Kidney (tissue), 14 donors: Measurements from ENCODE around the gene RBBP9. TPM values are rescaled to one million over a fixed set of nuclear protein-coding genes. Genes with fewer than 3 reads are reported as not detected.
A peak's percentile ranks its signal among the peaks of the same experiment; 100 is the strongest.

ENCODE experiments used
- DNase-seq, 5 donors: peaks; one replicate each; pipeline ENCODE4 v3.0.0-alpha.2; 2013 to 2020
- FAIRE-seq: peaks from 2 replicates; lab custom pipeline; 2012; peaks lifted over from hg19 to GRCh38; lab: Jason Lieb, UNC
- H3K27ac ChIP-seq, 2 donors: one replicate each; pipeline ENCODE4 v1.7.0; 2013; ENCODE audit warnings: low read depth in 2 of 2, low read length in 2 of 2, inconsistent platforms in 1 of 2
- H3K27me3 ChIP-seq: one replicate; pipeline ENCODE4 v1.7.1; 2013; ENCODE audit warnings: low read length, inconsistent platforms; ENCODE audit not compliant: control insufficient read depth, insufficient read depth
- H3K36me3 ChIP-seq, 3 donors: one replicate each; pipeline versions ENCODE4 v1.7.0 to v1.7.1; 2013; ENCODE audit warnings: low read length in 3 of 3, control low read depth in 1 of 3, inconsistent platforms in 1 of 3; ENCODE audit not compliant: insufficient read depth in 3 of 3, control insufficient read depth in 2 of 3
- H3K4me1 ChIP-seq, 3 donors: one replicate each; pipeline versions ENCODE4 v1.7.0 to v1.7.1; 2013; ENCODE audit warnings: low read length in 3 of 3, inconsistent platforms in 1 of 3, low read depth in 1 of 3; ENCODE audit not compliant: control insufficient read depth in 2 of 3, insufficient read depth in 2 of 3
- H3K4me3 ChIP-seq, 3 donors: one replicate each; pipeline versions ENCODE4 v1.7.0 to v1.8.1; 2013; ENCODE audit warnings: low read length in 3 of 3, control low read depth in 1 of 3, inconsistent platforms in 1 of 3
- H3K9ac ChIP-seq, 3 donors: one replicate each; pipeline versions ENCODE4 v1.7.0 to v1.7.1; 2013; ENCODE audit warnings: low read length in 3 of 3, control low read depth in 1 of 3, inconsistent platforms in 1 of 3
- H3K9me3 ChIP-seq, 3 donors: one replicate each; pipeline versions ENCODE4 v1.7.0 to v1.7.1; 2013; ENCODE audit warnings: low read length in 3 of 3, control low read depth in 1 of 3, inconsistent platforms in 1 of 3; ENCODE audit not compliant: control insufficient read depth in 2 of 3, insufficient read depth in 1 of 3
- CTCF ChIP-seq: IDR thresholded peaks from 3 replicates; pipeline ENCODE4 v1.5.1; 2012; ENCODE audit warnings: mild to moderate bottlenecking, moderate library complexity, borderline replicate concordance; ENCODE audit not compliant: insufficient read depth; ENCODE audit errors: extremely low read depth
- intact Hi-C: fragments of 100-400 bp; cut with DNase I; formaldehyde crosslinking; loops from one replicate; pipeline ENCODE4 v1.11.1; 2022
- polyA plus RNA-seq: library from polyadenylated mRNA; stranded (reverse); fragments of 350-450 nt; fragmentation: Illumina TruSeq; extraction: RNeasy Lipid Tissue Mini Kit (QIAGEN cat#74804); gene quantifications from one replicate; pipeline ENCODE4 v1.2.3, GENCODE V29; 2014; ENCODE audit warnings: low read depth, low replicate concordance; ENCODE audit not compliant: insufficient read depth
- total RNA-seq: library from RNA; stranded (reverse); fragmentation: NEBNext Ultra II Directional; extraction: Animal tissue kit (Norgen Biotek cat#: 25700); gene quantifications from one replicate; pipeline ENCODE4 v1.2.1, GENCODE V29; 2021
- donor health status: control.
- donor health status: control.
- donor health status: control.
- donor health status: control.
- donor health status: control.
- donor health status: DM: yes; HTN: yes; CAD: no.
- donor health status: Normal renal cell carcinoma (clear cell type).

The RBBP9 gene
- total and polyA plus RNA-seq, 2 donors from 2014 or later, result 15.2 to 16.9 TPM

- H3K9me3 ChIP-seq, result no peaks in the 10 kb centered on the region
- H3K4me1 ChIP-seq, result peaks cover 0 to 4% (median 0%) of the 10 kb centered on the region in 3 donors
- peaks cover 0 to under 1% (median 0%) of the 10 kb centered on the region in 3 donors for H3K36me3 ChIP-seq
- peak overlapping the region in 1 of 3 donors; percentile 52 for H3K9ac ChIP-seq
- TF ChIP-seq CTCF, result no peak
- intact Hi-C loops, result no loop called here
- H3K27ac ChIP-seq, result no peak overlapping the region
- DNase-seq (no peak), FAIRE-seq (no peak)
- H3K4me3 ChIP-seq, result peak overlapping the region in 1 of 3 donors; percentile 73
- H3K27me3 ChIP-seq, result no peaks in the 10 kb centered on the region
These were observed 578 bp upstream of the RBBP9 start for GRCh38 chr20:18497603-18498002.

GRCh38 chr20:18496042-18496441 lies 983 bp downstream of the RBBP9 start:
- H3K36me3 ChIP-seq, result peaks cover 0 to 8% (median 0%) of the 10 kb centered on the region in 3 donors
- FAIRE-seq (no peak), DNase-seq (peak in 4 of 5 donors; percentile 14 to 41 (median 32))
- intact Hi-C loops, result no loop called here
- H3K27ac ChIP-seq, result no peak overlapping the region
- peak overlapping the region; percentile 73 to 95 (median 92) for H3K4me3 ChIP-seq
- no peaks in the 10 kb centered on the region for H3K9me3 ChIP-seq
- H3K27me3 ChIP-seq, result no peaks in the 10 kb centered on the region
- no peak for TF ChIP-seq CTCF
- peak overlapping the region in 2 of 3 donors; percentile 81 to 86 for H3K9ac ChIP-seq
- peaks cover 0 to 4% (median 0%) of the 10 kb centered on the region in 3 donors for H3K4me1 ChIP-seq

DNA sequence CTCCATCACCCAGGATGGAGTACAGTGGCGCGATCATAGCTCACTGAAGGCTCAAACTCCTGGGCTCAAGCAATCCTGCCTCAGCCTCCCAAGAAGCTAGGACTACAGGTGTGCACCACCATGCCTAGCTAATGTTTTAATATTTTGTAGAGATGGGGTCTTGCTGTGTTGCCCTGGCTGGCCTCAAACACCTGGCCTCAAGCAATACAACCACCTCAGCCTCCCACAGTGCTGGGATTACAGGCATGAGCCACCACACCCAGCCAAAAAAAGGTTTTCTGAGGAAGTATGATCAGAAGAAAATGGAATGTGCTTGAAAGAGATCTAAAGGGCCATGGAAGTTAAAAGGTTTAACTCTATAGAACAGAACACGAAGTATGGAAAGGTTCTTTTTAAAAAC lies 8.7 kb downstream of the RBBP9 start:
- DNase-seq (no peak), FAIRE-seq (no peak)
- TF ChIP-seq CTCF, result no peak
- no peaks in the 10 kb centered on the region for H3K4me1 ChIP-seq
- H3K9ac ChIP-seq, result no peak overlapping the region
- no peaks in the 10 kb centered on the region for H3K9me3 ChIP-seq
- H3K27ac ChIP-seq, result no peak overlapping the region
- H3K27me3 ChIP-seq, result no peaks in the 10 kb centered on the region
- H3K36me3 ChIP-seq, result peaks cover 0 to 27% (median 4%) of the 10 kb centered on the region in 3 donors
- H3K4me3 ChIP-seq, result no peak overlapping the region
- intact Hi-C loops, result no loop called here

DNA sequence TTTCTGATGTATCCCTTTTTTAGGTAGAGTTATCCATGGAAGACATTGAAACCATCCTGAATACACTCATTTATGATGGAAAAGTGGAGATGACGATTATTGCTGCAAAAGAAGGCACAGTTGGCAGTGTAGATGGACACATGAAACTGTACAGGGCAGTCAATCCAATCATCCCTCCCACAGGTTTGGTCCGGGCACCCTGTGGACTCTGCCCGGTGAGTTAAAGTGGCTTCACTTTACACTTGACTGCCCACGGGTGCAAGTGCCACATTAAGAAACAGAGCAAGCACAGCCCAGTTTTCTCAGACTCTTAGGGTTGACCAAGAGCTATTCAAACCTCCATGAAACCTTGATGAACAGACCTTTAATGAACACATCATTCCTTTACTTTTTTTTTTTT lies 15.4 kb downstream of the RBBP9 start:
- Histone ChIP-seq H3K27ac (no peak overlapping the region), H3K4me3 (no peak overlapping the region), H3K4me1 (no peaks in the 10 kb centered on the region), H3K9me3 (no peaks in the 10 kb centered on the region), H3K27me3 (no peaks in the 10 kb centered on the region), H3K9ac (no peak overlapping the region), H3K36me3 (peaks cover 4 to 28% (median 7%) of the 10 kb centered on the region in 3 donors)
- intact Hi-C loops, result no loop called here
- no peak for TF ChIP-seq CTCF
- no peak for FAIRE-seq
- DNase-seq, result no peak
